GM19395 (cell line): ENCODE data around the gene ASTN2.

ENCODE experiments used
- ATAC-seq: cut with Tn5 transposase; IDR thresholded peaks from one replicate; pipeline ENCODE4 v1.9.1; 2021; ENCODE audit warnings: mild to moderate bottlenecking, moderate library complexity; ENCODE audit not compliant: unreplicated experiment

The ASTN2 gene, protein sequence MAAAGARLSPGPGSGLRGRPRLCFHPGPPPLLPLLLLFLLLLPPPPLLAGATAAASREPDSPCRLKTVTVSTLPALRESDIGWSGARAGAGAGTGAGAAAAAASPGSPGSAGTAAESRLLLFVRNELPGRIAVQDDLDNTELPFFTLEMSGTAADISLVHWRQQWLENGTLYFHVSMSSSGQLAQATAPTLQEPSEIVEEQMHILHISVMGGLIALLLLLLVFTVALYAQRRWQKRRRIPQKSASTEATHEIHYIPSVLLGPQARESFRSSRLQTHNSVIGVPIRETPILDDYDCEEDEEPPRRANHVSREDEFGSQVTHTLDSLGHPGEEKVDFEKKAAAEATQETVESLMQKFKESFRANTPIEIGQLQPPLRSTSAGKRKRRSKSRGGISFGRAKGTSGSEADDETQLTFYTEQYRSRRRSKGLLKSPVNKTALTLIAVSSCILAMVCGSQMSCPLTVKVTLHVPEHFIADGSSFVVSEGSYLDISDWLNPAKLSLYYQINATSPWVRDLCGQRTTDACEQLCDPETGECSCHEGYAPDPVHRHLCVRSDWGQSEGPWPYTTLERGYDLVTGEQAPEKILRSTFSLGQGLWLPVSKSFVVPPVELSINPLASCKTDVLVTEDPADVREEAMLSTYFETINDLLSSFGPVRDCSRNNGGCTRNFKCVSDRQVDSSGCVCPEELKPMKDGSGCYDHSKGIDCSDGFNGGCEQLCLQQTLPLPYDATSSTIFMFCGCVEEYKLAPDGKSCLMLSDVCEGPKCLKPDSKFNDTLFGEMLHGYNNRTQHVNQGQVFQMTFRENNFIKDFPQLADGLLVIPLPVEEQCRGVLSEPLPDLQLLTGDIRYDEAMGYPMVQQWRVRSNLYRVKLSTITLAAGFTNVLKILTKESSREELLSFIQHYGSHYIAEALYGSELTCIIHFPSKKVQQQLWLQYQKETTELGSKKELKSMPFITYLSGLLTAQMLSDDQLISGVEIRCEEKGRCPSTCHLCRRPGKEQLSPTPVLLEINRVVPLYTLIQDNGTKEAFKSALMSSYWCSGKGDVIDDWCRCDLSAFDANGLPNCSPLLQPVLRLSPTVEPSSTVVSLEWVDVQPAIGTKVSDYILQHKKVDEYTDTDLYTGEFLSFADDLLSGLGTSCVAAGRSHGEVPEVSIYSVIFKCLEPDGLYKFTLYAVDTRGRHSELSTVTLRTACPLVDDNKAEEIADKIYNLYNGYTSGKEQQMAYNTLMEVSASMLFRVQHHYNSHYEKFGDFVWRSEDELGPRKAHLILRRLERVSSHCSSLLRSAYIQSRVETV (N-terminal part only)

DNA sequence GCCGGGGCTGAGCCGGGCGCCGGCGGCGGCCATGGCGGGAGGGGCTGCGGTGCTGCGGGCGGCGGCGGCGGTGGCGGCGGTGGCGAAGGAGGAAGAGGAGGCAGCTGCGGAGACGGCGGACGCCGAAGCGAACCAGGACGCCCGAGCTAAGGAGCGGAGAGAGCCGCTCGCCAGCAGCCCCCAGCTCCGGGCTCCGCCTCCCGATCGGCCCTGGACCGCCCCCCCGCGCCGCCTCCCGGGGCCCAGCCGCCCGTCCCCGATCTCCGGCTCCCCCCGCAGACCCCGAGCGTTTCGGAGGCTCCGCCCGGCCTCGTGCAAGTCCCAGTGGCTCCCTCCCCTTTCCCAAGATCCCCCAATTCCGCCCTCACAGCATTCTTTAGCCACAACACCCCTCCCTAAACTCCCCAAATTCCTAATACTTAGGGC is at the start of gene ASTN2:
TSS of gene ASTN2 (minus strand) at position 152 of the 426 bp plus-strand sequence. CDS start at position 33, 119 bp downstream.
- ATAC-seq = no peak

DNA sequence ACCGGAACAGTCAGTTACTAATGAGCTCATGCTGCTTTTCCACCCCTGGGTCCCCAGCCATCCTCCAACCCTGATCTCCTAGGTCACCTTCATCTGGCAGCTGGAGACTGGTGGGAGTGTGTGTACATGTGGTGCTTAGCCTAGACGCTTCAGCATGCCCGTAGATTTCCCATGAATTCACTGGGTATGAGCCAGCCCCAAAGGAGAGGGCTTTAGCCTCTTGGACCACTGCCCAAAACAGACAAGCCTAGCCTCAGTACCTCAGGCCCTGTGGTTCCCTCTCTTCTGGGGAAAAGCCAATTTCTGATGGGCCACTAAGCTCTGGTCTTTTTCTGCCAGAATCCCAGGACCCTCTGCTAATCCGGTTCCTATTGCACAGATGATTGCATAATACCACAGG is 48.0 kb upstream of the ASTN2 start:
- no peak for ATAC-seq

DNA sequence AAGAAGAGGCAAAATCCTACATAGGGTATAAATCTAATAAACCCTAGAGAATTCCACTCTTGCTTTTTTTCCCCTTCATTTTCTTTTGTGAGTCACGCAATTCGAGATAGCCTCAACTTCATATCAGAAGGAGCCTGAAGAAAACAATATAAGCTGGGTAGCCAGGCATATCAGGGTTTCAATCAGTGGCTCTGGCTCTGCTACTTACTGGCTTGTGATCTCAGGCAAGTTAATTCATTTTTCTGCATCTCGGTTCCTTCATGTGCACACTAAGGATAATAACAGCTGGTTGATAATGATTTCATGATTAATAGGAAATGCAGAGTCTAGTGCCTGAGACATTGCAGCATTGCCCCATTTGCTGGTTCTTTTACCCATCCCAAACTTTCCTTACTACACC is 46.5 kb upstream of the ASTN2 start:
- ATAC-seq = no peak

DNA sequence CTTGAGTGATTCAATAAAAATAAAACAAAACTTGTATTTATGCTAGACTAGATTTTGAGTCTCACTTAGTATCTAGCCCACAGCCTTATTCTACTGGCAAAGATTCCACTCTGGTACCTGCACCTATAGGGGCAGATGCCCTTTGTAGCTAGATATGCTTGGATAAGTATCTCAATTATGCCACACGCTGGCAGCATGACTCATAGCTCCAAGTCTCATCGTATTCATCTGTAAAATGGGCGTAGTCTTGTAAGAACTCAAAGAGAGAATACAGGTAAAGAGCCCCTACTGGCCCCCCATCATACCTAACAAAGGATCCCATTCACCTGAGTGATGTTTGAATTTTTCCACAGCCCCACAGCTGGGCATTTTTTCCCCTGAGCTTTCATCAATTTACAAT is 45.9 kb upstream of the ASTN2 start:
- ATAC-seq = no peak

DNA sequence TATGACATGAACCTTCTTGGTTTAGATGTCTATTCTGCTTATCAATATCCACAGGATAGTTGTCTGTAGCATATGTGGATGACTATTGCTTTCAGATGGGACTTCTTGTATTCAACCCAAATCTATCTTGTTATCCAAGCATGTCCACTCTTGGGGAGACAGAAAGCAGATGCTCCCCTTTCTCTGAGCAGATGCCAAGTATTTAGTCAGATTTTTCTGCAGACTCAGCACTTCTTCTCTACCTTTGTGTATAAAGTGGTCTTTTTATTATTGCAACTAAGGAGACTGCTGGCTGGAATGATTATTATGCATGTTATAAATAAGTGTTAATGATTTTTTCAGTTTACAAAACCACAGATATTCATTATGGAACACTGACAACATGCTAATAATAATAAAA is 45.1 kb upstream of the ASTN2 start:
- no peak for ATAC-seq

DNA sequence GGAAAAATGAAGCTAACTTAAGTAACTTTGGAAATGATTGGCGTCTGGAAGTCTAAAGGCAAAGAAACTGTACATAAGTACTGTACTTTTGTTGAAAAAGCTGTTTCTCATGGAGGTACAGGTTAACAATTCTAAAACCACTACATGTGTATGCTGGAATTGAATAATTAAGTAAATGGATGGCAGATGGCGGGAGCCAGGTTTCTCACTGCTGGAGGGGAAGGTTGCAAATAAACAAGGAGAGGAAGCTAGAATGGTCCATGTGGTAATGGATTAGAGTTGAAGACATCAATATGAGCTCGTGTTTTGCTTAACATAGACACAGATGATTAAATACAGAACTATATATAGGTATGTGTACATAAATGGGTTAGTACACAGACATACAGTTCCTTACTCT is 43.2 kb upstream of the ASTN2 start:
- no peak for ATAC-seq

DNA sequence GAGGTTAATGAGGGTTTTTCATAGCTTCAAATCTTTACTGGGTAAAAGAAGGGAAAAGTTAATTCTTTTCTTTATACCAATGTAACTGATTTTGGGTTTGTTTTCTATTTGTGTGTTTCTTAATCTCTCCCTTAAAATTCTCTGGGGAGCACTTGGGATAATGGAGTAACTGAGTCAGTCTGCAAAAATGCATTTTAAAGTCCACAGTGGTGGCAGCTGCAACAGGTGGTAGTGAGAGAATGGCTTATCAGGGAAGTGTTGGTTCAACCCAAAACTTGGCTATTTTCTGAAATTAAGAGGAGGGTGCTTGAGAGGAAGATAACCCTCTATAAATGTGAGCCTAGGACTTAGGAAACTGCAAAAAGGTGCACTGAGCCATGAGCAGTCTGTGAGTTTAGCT is 39.9 kb upstream of the ASTN2 start:
- ATAC-seq = no peak

DNA sequence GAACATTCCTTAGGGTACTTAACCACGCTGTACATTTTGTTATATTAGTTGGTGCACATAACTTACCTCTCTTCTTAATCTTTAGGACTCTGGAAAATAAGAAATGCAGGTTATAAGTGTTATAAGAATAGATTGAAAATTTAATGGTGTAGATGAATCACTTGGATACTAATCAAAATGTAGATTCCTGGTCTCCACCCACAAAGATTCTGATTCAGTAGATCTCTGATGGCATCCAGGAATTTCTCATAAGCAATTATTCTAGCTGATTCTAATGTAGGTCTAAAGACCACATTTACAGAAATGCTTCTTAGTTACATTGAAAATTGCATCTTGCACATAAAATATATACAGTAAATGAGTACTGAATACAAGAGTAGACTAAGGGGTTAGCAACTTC is 38.9 kb upstream of the ASTN2 start:
- ATAC-seq = no peak

DNA sequence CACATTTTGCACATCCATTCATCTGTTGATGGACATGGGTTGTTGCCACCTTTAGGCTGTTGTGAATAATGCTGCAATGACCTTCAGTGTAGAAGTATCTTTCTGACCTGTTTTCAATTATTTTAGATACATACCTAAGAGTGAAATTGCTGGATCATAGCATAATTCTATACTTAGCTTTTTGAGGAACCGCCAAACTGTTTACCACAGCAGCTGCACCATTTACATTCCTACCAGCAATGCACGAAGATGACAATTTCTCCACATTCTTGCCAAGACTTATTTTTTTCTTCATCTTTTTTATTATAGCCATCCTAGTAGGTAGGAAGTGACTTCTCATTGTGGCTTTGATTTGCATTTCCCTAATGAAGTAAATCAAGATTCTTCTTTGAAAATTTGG is 36.5 kb upstream of the ASTN2 start:
- no peak for ATAC-seq

DNA sequence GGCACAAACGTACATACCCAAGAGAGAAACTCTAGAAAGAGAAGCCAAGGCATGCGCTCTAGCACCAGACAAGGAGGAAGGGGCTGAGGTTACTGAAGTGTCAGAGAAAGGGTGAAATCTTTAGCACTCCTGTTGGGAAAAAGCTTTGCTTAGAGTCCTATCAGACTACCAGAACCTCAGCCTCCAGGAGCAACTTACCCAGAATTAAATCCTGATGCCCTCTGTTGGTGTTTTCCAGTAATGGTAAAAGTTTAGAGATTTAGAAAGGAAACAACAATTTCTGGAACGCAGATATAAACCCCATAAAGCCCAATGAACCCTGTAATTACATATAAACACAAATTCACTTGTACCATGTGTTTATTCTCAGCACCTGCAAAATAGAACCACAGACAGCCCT is 33.2 kb upstream of the ASTN2 start:
- no peak for ATAC-seq

DNA sequence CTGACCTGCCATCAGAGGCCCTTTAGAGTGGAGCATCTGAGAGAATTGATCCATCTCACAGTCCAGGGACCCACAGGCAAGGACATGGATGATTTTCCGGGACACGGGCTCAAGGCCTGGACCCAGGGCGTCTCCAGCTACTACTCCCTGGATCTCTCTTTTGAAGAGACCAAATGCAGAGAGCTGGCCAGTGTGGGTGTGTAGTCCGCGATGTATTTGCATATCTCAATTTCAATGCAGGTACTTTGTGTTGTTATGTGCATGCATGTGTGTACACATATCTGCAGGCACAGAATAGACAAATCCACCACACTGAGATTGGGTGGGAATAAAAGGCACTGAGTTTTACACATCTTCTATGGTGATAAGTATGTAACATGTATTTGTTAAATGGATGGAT is 30.8 kb upstream of the ASTN2 start:
- no peak for ATAC-seq

DNA sequence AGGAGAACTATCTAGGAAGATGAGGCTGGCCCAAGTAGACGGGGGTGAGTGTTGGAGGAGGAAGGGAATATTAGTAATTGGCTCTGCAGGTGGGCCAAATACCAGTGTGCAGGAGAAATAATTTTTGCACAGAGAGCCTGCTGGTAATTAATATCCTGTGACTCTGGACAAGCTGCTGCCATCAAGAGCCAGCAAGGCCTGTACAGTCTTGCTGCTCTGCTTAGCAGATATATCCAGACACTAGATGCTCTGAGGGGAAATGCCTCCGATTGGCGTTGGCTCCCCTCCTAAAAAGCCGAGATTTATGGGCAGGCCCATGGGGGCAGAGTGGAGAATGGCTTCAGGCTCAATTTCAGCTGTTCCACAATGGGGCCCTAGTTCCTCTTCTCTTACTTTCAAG is 29.6 kb upstream of the ASTN2 start:
- no peak for ATAC-seq

DNA sequence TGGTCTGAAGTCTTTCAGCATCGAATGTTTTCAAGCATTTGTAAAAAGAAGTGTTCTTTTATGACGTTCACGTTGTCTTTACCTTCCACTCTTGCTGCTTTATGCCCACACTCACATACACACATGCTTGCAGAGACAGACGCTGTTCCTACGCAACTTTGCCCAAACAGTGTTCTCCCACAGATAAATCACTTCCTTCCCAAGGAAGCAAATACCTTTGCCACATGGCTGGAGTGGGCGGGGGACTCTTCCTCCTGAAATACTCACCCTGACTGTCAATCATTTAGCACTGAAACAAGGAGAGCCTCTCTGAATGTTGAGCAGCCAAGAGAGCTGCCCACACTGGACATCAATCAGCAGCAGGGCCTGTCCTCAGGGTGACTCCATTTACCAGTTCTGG is 22.4 kb upstream of the ASTN2 start:
- no peak for ATAC-seq

DNA sequence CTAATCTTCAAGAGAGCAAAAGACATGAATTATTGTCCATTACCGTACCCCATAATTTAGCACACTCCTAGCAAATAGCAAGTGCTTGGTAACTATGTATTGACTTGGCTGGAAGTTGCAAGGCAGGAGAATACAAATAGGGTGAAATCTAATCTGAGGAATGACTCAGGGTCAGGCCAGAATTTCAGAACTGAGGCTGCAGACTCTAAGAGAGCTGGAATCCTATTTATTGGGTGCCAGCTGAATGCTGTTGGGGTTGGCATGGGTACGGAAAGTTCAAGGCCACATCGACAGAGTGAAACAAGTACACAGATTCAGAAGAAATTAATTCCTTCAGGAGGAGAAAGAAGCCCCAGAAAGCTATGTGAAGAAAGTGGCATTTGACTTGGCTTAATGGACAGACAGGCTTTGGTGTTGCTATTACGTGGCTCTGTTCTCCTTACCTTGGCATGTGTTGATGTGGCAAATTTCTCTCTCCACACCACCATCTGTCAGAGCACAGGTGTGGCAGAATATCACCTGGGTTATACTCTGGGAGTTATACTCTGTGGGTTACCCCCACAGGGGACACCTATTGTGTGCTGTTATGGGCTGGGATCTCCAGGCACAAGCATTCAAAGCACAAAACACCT is 20.9 kb upstream of the ASTN2 start:
- no peak for ATAC-seq

DNA sequence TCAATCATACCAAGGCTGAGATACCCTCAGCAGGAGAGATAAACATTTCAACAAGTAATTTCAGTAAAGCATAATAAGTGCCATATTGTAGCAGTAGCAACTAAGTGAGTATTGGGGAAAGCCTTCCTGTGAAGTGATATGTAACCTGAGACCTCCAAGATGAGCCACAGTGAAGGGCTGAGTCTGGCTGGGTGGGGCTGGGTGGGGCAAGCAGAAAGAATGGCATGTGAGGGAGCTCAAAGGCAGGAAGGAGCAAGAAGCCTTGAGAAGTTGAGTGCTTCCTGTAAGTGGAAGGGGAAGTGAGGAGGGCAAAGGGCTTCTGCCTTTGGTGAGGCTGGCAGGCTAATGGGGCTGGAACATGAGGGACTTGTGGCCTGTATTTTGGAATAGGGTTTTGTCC is 19.7 kb upstream of the ASTN2 start:
- no peak for ATAC-seq

DNA sequence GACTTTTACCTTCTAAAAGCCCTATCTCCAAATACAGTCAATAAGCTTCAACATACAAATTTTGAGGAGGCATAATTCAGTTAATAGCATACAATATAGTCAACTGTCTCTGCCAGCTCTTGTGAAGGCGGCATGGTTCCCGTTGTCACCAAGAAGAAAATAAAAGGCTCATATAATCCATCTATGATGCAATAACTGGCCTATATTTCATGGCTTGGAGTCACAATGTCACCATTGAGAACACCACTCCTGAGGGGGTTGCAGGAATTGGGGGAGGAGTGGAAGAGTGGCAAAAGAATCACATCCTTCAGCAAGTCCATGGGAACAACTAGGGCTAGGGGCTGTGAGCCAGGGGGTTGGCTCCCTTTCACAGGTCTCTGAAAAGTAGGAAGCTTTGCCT is 16.0 kb upstream of the ASTN2 start:
- no peak for ATAC-seq

DNA sequence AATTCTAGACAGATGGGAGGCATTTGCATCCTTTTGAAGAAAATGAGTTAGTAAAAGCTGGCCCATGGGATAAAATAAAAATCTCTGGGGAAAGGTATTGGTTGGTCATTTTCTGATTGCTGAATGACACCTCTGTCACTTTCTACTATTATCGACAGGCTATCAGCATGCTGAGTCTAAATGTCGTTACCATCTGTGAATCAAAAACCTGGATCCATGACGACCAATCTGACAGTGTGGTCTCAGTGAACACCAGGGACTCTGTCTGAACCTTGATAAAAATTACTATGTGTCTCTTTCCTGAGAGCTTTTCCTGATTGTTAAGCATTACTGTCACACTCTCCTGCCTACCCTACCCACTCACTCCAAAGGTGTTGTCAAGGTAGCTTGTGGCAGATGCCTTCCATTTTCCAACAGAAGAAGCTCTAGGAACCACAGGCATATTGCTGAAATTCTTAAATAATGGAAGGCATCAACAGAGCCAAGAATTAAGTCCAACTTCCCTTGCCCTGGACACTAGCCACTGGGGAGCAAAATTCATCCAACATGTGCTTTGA is 12.6 kb upstream of the ASTN2 start:
- no peak for ATAC-seq

DNA sequence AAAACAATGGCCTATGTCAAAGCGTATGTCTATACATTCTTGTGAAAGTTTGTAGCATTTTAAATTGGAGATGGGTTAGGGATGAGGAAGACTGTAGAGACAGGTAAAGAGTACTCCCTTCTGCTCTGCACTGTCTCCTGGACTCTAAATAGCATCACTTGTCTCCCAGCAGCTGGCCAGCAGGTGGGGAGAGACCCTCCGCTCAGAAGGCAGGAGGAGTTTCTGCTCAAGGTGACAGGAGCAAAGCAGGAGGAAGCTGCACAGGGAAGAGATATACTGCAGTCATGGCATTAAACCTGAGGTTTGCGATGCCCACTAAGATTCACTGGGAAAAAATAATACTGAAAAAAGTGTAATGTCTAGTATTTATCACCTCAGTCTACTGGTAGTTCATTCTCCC is 10.7 kb upstream of the ASTN2 start:
- no peak for ATAC-seq

DNA sequence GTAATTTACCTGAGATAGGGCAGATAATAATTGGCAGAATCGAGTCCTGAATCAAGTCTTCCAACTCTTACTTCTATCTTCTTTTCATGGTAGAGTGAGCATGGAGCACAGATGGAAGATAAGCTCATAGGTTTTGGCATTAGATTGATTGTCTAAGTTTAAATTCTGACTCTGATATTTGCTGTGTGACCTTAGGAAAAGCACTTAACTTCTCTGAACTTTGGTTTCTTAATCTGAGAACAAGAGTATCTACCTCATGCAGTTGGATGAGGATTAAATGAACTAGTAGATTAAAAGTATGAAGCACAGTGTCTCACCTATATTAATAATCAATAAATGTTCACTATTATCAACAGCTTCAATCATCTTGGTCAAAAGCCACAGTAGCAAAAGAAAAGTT is 9.4 kb upstream of the ASTN2 start:
- no peak for ATAC-seq

DNA sequence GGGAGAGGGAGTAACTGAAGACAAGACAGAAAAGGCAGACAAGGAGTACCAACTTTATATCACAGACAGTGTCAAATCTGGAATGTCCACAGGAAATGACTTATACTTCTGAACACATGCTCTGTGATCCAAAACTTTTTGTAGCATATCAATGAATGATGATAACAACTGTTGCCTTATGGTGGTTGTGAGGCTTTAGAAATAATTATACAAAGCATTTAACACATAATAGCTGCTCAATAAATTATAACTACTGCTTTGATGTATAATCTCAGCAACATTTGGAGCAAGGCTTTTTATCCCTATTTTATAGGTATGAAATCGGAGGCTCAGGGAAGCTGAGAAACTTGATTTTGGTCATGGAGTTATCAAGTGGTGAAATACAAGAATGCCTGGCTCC is 3.3 kb upstream of the ASTN2 start:
- no peak for ATAC-seq

DNA sequence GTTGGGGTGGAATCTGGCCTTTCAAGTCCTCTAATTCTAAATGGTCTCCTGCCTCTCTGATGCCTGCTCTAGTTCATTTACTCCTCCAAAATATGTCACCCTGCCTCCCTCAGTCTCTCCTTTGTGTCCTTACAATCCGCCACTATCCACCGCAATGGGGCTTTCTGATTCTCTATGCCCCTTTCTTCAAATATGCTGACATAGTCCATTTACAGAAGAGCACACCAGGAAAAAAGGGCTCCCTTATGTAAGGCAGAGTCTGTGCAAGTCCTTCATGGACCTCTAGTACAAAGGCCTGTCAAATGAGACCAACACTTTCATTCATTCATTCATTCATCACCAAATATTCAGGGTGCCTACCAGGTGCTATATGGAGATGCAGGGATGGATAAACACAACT is 2.0 kb upstream of the ASTN2 start:
- no peak for ATAC-seq
